ENCODE measurements around the gene FAM177A1.

DNA sequence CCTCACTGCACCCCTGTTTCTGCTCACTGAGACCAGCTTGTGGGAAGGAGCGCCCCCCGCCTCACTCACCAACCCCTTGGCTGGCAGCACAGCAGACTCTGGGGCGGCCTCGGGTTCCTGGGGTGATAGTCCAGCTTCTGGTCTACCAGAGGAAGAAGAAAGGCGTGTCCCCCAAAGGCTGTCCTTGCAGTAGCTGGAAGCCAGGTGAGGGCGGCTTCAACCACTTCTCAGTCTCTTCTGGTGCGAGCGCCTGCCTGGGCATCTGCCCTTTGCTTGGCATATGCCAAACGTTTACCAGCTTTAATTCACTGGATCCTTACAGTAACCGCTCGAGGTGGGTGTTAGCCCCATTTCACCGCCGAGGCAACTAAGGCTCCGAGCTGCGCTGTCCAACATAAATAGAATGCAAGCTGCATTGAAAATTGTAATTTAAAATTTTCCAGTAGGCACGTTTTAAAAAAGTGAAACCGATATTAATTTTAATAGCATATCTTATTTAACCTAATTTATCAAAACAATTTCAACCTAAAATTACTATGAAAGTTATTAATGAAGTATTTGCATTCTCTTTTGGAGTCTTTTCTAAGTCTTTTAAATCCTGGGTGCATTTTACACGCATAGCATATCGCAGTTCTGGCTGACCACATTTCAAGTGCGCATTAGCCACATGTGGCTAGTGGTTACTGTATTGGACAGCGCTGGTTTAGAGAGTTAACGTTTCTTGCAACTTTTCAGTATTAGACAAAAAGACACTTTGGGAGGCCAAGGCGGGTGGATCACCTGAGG is 872 bp downstream of the FAM177A1 start:
- no peak for TF ChIP-seq CTCF (IDR thresholded peaks at IDR 0.05)
- no peak for TF ChIP-seq POLR2A (IDR thresholded peaks at IDR 0.05)

All from heart left ventricle (tissue), 13 donors.